CD14-positive monocyte (primary cell): ENCODE data around the gene NSD1. TPM values are rescaled to one million over a fixed set of nuclear protein-coding genes. Genes with fewer than 3 reads are reported as not detected.

Experiments
- DNase-seq, 3 donors: peaks; one replicate each; pipeline ENCODE4 v3.0.0-alpha.2; 2011 to 2022
- H2AFZ ChIP-seq: 2 replicates; pipeline ENCODE4 v1.6.0; 2012; ENCODE audit warnings: mild to moderate bottlenecking, low read depth, low read length, inconsistent platforms; ENCODE audit not compliant: insufficient read depth, poor library complexity, severe bottlenecking
- H3K27ac ChIP-seq, 2 donors: 1 replicate in 1 of 2; 2 replicates in 1 of 2; pipeline ENCODE4 v1.5.1; 2012 to 2013; ENCODE audit warnings: low read length in 2 of 2, control low read depth in 1 of 2, inconsistent platforms in 1 of 2, low read depth in 1 of 2, mild to moderate bottlenecking in 1 of 2
- H3K27me3 ChIP-seq, 2 donors: one replicate each; pipeline versions ENCODE4 v1.6.0 to v1.6.1; 2011 to 2013; ENCODE audit warnings: low read length in 2 of 2; ENCODE audit not compliant: control insufficient read depth in 2 of 2, insufficient read depth in 2 of 2
- H3K36me3 ChIP-seq, 2 donors: replicated peaks in 1 of 2; 1 replicate in 1 of 2; 2 replicates in 1 of 2; pipeline versions ENCODE4 v1.5.1 to v1.6.1; 2012 to 2013; ENCODE audit warnings: low read length in 2 of 2, control low read depth in 1 of 2, inconsistent platforms in 1 of 2, mild to moderate bottlenecking in 1 of 2; ENCODE audit not compliant: insufficient read depth in 2 of 2, control insufficient read depth in 1 of 2
- H3K4me1 ChIP-seq, 2 donors: 1 replicate in 1 of 2; 2 replicates in 1 of 2; pipeline versions ENCODE4 v1.5.1 to v1.6.1; 2012 to 2013; ENCODE audit warnings: low read length in 2 of 2, control low read depth in 1 of 2, inconsistent platforms in 1 of 2, mild to moderate bottlenecking in 1 of 2, moderate library complexity in 1 of 2; ENCODE audit not compliant: insufficient read depth in 2 of 2, control insufficient read depth in 1 of 2
- H3K4me2 ChIP-seq: replicated peaks from 2 replicates; pipeline ENCODE3; 2012; ENCODE audit warnings: low read length, moderate library complexity, mild to moderate bottlenecking; ENCODE audit not compliant: poor library complexity, severe bottlenecking; ENCODE audit errors: extremely low read depth
- H3K4me3 ChIP-seq, 3 experiments: fragments of 200-600 bp in 1 of 3; sonication (generic) in 1 of 3; replicated peaks in 1 of 3; 1 replicate in 2 of 3; 2 replicates in 1 of 3; pipeline ENCODE4 v1.5.1; 2011 to 2013; ENCODE audit warnings: low read length in 3 of 3, mild to moderate bottlenecking in 3 of 3, control low read depth in 2 of 3, low read depth in 2 of 3, inconsistent platforms in 1 of 3, moderate library complexity in 1 of 3
- H3K79me2 ChIP-seq: 2 replicates; pipeline ENCODE4 v1.6.0; 2012; ENCODE audit warnings: mild to moderate bottlenecking, control low read depth, inconsistent platforms, low read length, moderate library complexity; ENCODE audit not compliant: insufficient read depth
- H3K9ac ChIP-seq: 2 replicates; pipeline ENCODE4 v1.6.0; 2017; ENCODE audit warnings: low read length, mild to moderate bottlenecking; ENCODE audit not compliant: insufficient read depth, poor library complexity, severe bottlenecking
- H3K9me3 ChIP-seq, 2 donors: replicated peaks in 1 of 2; 1 replicate in 1 of 2; 2 replicates in 1 of 2; pipeline versions ENCODE4 v1.5.1 to v1.6.1; 2012 to 2013; ENCODE audit warnings: low read length in 2 of 2, control low read depth in 1 of 2; ENCODE audit not compliant: control insufficient read depth in 1 of 2, insufficient read depth in 1 of 2
- H4K20me1 ChIP-seq: 2 replicates; pipeline ENCODE4 v1.6.0; 2012; ENCODE audit warnings: mild to moderate bottlenecking, low read length, control low read depth, moderate library complexity; ENCODE audit not compliant: insufficient read depth
- H3K27ac Mint-ChIP-seq, 7 donors: one replicate each; pipeline ENCODE4 v1.8.0; 2020; ENCODE audit warnings: mild to moderate bottlenecking in 7 of 7, mixed read lengths in 7 of 7, moderate library complexity in 6 of 7, inconsistent platforms in 2 of 7
- H3K27me3 Mint-ChIP-seq, 3 donors: one replicate each; pipeline ENCODE4 v1.8.0; 2021 to 2022; ENCODE audit warnings: low read depth in 3 of 3, mild to moderate bottlenecking in 3 of 3, mixed read lengths in 3 of 3, moderate library complexity in 3 of 3, inconsistent platforms in 1 of 3
- H3K36me3 Mint-ChIP-seq, 2 donors: one replicate each; pipeline ENCODE4 v1.8.0; 2020; ENCODE audit warnings: mixed read lengths in 2 of 2, inconsistent platforms in 1 of 2, mild to moderate bottlenecking in 1 of 2
- H3K4me1 Mint-ChIP-seq: one replicate; pipeline ENCODE4 v1.8.0; 2020; ENCODE audit warnings: mild to moderate bottlenecking, mixed read lengths
- H3K4me3 Mint-ChIP-seq, 2 donors: one replicate each; pipeline ENCODE4 v1.8.0; 2020; ENCODE audit warnings: mild to moderate bottlenecking in 2 of 2, mixed read lengths in 2 of 2, moderate library complexity in 1 of 2
- H3K9me3 Mint-ChIP-seq, 7 donors: one replicate each; pipeline ENCODE4 v1.8.0; 2020 to 2022; ENCODE audit warnings: mixed read lengths in 7 of 7, mild to moderate bottlenecking in 6 of 7, moderate library complexity in 6 of 7, inconsistent platforms in 2 of 7
- CTCF ChIP-seq: fragments of 200-600 bp; IDR thresholded peaks from one replicate; pipeline ENCODE4 v1.8.0; 2022; ENCODE audit warnings: antibody characterized with exemption, mild to moderate bottlenecking
- WGBS: methylation state at CpG from one replicate; pipeline ENCODE4 v1.1.5; 2013; ENCODE audit warnings: missing lambda C conversion rate; ENCODE audit not compliant: insufficient coverage; 5-methylcytosine and 5-hydroxymethylcytosine counted together
- intact Hi-C, 2 donors: fragments of 100-400 bp; cut with micrococcal nuclease; formaldehyde crosslinking; loops; one replicate each; pipeline versions ENCODE4 v1.15.0 to v1.15.1; 2023
- polyA plus RNA-seq, 3 donors: library from polyadenylated mRNA; depleted of rRNA in 1 of 3; unstranded in 2 of 3; stranded (reverse) in 1 of 3; fragments of 300-500 nt in 2 of 3; fragments of >200 nt in 1 of 3; fragmentation: Illumina TruSeq in 2 of 3; gene quantifications; 1 replicate in 2 of 3; 2 replicates in 1 of 3; pipeline ENCODE4 v1.2.3, GENCODE V29; 2012 to 2021

The NSD1 gene
- polyA plus RNA-seq, 3 donors, result 12.6 to 31.9 (median 19.0) TPM

- H3K36me3 Mint-ChIP-seq, result no peaks in the 10 kb centered on the region
- H3K4me2 ChIP-seq, result no peak overlapping the region
- DNase-seq, result no peak
- TF ChIP-seq CTCF, result no peak
- peaks cover 6% of the 10 kb centered on the region for H3K4me1 Mint-ChIP-seq
- H3K4me1 ChIP-seq, result no peaks in the 10 kb centered on the region
- intact Hi-C loops, result no loop called here
- H3K27me3 ChIP-seq, result no peaks in the 10 kb centered on the region
- no peaks in the 10 kb centered on the region for H3K79me2 ChIP-seq
- no peaks in the 10 kb centered on the region for H3K36me3 ChIP-seq
- no peak overlapping the region for H3K4me3 ChIP-seq
- no peaks in the 10 kb centered on the region for H3K9me3 ChIP-seq
- H2AFZ ChIP-seq, result no peak overlapping the region
- peak overlapping the region in 2 of 7 donors; percentile 13 to 24 for H3K27ac Mint-ChIP-seq
- no peak overlapping the region for H3K9ac ChIP-seq
- H3K27ac ChIP-seq, result no peak overlapping the region
- no peak overlapping the region for H3K4me3 Mint-ChIP-seq
- H3K27me3 Mint-ChIP-seq, result peaks cover 4 to 11% (median 5%) of the 10 kb centered on the region in 3 donors
- peaks cover 0 to 3% (median 0%) of the 10 kb centered on the region in 7 donors for H3K9me3 Mint-ChIP-seq
- 96% methylated on average over 18 of the region's 18 CpGs for WGBS
- H4K20me1 ChIP-seq, result no peaks in the 10 kb centered on the region
These were observed 35.0 kb upstream of the NSD1 start for GRCh38 chr5:177098470-177099141.

GRCh38 chr5:177099422-177100093 is 34.0 kb upstream of the NSD1 start:
- no peaks in the 10 kb centered on the region for H4K20me1 ChIP-seq
- Mint-ChIP-seq H3K27ac (no peak overlapping the region), H3K9me3 (peaks cover 0 to 3% (median 0%) of the 10 kb centered on the region in 7 donors), H3K4me3 (no peak overlapping the region), H3K27me3 (peaks cover 4 to 11% (median 5%) of the 10 kb centered on the region in 3 donors), H3K4me1 (peaks cover 4% of the 10 kb centered on the region), H3K36me3 (no peaks in the 10 kb centered on the region)
- H2AFZ ChIP-seq, result no peak overlapping the region
- WGBS, result 69% methylated on average over 6 of the region's 13 CpGs
- H3K79me2 ChIP-seq, result no peaks in the 10 kb centered on the region
- TF ChIP-seq CTCF, result no peak
- H3K36me3 ChIP-seq, result no peaks in the 10 kb centered on the region
- no peaks in the 10 kb centered on the region for H3K27me3 ChIP-seq
- no peaks in the 10 kb centered on the region for H3K9me3 ChIP-seq
- H3K9ac ChIP-seq, result no peak overlapping the region
- H3K4me3 ChIP-seq, result no peak overlapping the region
- no peak for DNase-seq
- intact Hi-C loops, result no loop called here
- no peak overlapping the region for H3K4me2 ChIP-seq
- no peak overlapping the region for H3K27ac ChIP-seq
- no peaks in the 10 kb centered on the region for H3K4me1 ChIP-seq
